ENCODE data around the gene SAXO1. TPM values are rescaled to one million over a fixed set of nuclear protein-coding genes. Genes with fewer than 3 reads are reported as not detected.

The SAXO1 gene
- total RNA-seq, 2 donors from 2014 or later: not detected

DNA sequence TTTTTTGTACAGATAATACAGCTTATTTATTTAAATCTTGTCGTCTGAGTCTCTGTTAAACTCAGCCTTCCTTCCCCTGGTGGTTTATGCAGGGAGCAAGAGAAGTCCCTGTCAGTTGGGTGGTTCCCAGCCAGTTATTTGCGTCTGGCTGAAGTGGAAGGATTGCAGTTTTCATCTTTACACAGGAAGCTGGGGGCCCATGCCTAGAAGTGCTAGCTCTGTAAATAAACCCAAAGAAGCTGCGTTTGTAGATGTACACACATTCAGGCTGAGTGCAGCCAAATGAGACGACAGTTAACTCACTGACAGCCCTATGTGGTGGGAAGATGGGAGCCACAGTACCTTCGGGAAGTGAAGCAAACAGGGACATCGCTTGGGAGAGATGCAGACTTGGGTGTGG, 122.1 kb downstream of the SAXO1 start:
- H3K4me3 ChIP-seq: no peak overlapping the region
- no peaks in the 10 kb centered on the region for H3K4me1 ChIP-seq
- H3K27ac ChIP-seq: no peak overlapping the region
- ATAC-seq (no peak), DNase-seq (no peak)
- 37 to 59% methylated on average over 6 of the region's 6 CpGs for WGBS, 2 donors
- H3K36me3 ChIP-seq (replicated peaks in 1 of 2; ENCODE audit: insufficient read depth in 1 of 2, low read depth in 2 of 2): no peaks in the 10 kb centered on the region
- no peaks in the 10 kb centered on the region for H3K27me3 ChIP-seq
- TF ChIP-seq, protein P1, sequence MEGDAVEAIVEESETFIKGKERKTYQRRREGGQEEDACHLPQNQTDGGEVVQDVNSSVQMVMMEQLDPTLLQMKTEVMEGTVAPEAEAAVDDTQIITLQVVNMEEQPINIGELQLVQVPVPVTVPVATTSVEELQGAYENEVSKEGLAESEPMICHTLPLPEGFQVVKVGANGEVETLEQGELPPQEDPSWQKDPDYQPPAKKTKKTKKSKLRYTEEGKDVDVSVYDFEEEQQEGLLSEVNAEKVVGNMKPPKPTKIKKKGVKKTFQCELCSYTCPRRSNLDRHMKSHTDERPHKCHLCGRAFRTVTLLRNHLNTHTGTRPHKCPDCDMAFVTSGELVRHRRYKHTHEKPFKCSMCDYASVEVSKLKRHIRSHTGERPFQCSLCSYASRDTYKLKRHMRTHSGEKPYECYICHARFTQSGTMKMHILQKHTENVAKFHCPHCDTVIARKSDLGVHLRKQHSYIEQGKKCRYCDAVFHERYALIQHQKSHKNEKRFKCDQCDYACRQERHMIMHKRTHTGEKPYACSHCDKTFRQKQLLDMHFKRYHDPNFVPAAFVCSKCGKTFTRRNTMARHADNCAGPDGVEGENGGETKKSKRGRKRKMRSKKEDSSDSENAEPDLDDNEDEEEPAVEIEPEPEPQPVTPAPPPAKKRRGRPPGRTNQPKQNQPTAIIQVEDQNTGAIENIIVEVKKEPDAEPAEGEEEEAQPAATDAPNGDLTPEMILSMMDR (IDR thresholded peaks at IDR 0.05): no peak
- no peak for TF ChIP-seq POLR2A (IDR thresholded peaks at IDR 0.05)
- intact Hi-C loops (cut with DNase I): no loop called here
- H3K9me3 ChIP-seq: no peaks in the 10 kb centered on the region

GRCh38 chr9:18910435-18910834, 122.6 kb downstream of the SAXO1 start:
- TF ChIP-seq, protein P1 (IDR thresholded peaks at IDR 0.05): no peak
- TF ChIP-seq POLR2A (IDR thresholded peaks at IDR 0.05): no peak
- no peak overlapping the region for H3K27ac ChIP-seq
- no peak for DNase-seq
- H3K27me3 ChIP-seq: no peaks in the 10 kb centered on the region
- intact Hi-C loops (cut with DNase I): no loop called here
- no peaks in the 10 kb centered on the region for H3K9me3 ChIP-seq
- WGBS, 2 donors: 27 to 38% methylated on average over 2 of the region's 2 CpGs
- no peaks in the 10 kb centered on the region for H3K36me3 ChIP-seq (replicated peaks in 1 of 2; ENCODE audit: insufficient read depth in 1 of 2, low read depth in 2 of 2)
- ATAC-seq: no peak
- no peaks in the 10 kb centered on the region for H3K4me1 ChIP-seq
- H3K4me3 ChIP-seq: no peak overlapping the region

DNA sequence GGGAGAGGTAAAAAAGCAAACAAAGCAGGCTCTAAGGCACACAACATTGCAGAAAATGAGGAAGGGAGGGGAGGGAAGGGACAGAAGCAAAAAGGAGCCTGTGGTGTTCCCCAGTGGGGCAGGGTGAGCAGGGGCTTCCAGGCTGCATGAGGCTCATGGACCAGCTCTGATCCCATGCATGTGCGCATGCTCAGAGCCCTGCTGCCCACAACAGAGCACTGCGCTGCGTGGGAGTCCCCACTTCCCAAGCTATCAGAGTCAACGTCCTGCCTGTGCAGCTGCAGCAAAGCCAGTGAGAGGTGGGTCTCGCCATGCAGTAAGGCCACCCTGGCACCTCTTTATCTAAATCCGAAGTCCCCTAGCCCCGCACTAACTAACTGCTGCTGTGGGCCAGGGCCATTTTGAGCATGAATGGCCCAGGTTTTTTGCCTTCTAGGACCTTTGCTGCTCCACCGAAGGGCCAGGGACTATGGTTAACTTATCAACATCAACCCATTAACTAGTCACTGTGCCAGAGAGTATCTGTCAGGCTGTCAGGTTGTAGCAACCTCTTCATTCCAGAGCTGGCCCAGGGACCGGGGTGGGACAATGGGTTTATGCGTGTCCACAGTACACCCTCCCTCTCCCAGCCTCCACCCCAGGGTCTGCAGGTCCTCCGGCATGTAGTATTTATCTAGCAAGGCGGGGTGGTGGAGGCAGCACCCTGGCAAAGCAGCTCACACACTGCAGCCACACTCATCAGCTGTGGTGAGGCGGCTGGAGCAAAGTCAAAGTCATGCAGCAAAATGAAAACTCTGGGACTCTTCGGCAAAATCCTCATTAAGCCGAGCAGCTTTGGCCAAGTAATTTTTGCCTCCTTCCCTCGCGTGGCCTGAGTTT, 123.6 kb downstream of the SAXO1 start:
- H3K9me3 ChIP-seq: no peaks in the 10 kb centered on the region
- H3K27ac ChIP-seq: no peak overlapping the region
- no peaks in the 10 kb centered on the region for H3K36me3 ChIP-seq (replicated peaks in 1 of 2; ENCODE audit: insufficient read depth in 1 of 2, low read depth in 2 of 2)
- H3K4me1 ChIP-seq: no peaks in the 10 kb centered on the region
- TF ChIP-seq POLR2A (IDR thresholded peaks at IDR 0.05): no peak
- TF ChIP-seq, protein P1 (IDR thresholded peaks at IDR 0.05): no peak
- no peak for ATAC-seq
- WGBS, 2 donors: 65 to 72% methylated on average over 7 to 17 of the region's 17 CpGs
- intact Hi-C loops (cut with DNase I): no loop called here
- no peaks in the 10 kb centered on the region for H3K27me3 ChIP-seq
- no peak for DNase-seq
- no peak overlapping the region for H3K4me3 ChIP-seq

GRCh38 chr9:18907927-18908625, 124.9 kb downstream of the SAXO1 start:
- DNase-seq: no peak
- Histone ChIP-seq H3K36me3 (replicated peaks in 1 of 2; ENCODE audit: insufficient read depth in 1 of 2, low read depth in 2 of 2) (no peaks in the 10 kb centered on the region), H3K4me3 (no peak overlapping the region), H3K27ac (no peak overlapping the region), H3K27me3 (no peaks in the 10 kb centered on the region), H3K4me1 (no peaks in the 10 kb centered on the region), H3K9me3 (no peaks in the 10 kb centered on the region)
- intact Hi-C loops (cut with DNase I): no loop called here
- ATAC-seq: no peak
- TF ChIP-seq, protein P1 (IDR thresholded peaks at IDR 0.05): no peak
- no peak for TF ChIP-seq POLR2A (IDR thresholded peaks at IDR 0.05)
- 67 to 71% methylated on average over 15 of the region's 15 CpGs for WGBS, 2 donors

Data from body of pancreas (tissue), 4 donors.